Suppressor macrophage (primary cell): ENCODE results near the gene VKORC1.
"Not testable (repeated sequence)": the region's sequence is repeated elsewhere in the genome, so short reads cannot be mapped to it uniquely, and the experiment has no call there.

ENCODE experiments used
- DNase-seq, 4 experiments: peaks; one replicate each; pipeline ENCODE4 v3.0.0-alpha.2; 2020 to 2022

VKORC1 gene

GRCh38 chr16:31107465-31107867 lies 12.9 kb upstream of the VKORC1 start:
- no peak for DNase-seq

GRCh38 chr16:31106509-31107464 lies 12.2 kb upstream of the VKORC1 start:
- DNase-seq = no peak

GRCh38 chr16:31105677-31106213 lies 11.1 kb upstream of the VKORC1 start:
- DNase-seq = peak; percentile 85 to 93 (median 90)

- not testable (repeated sequence) for DNase-seq
These were observed 6.5 kb upstream of the VKORC1 start for GRCh38 chr16:31100876-31101641.

- DNase-seq = peak in 3 of 4 experiments; percentile 43 to 56 (median 47)
These were observed 5.5 kb upstream of the VKORC1 start for GRCh38 chr16:31099860-31100638.

GRCh38 chr16:31094088-31094423 lies 541 bp downstream of the VKORC1 start:
- DNase-seq = peak in 1 of 4 experiments; percentile 26

- peak in 1 of 4 experiments; percentile 23 for DNase-seq
These were observed 1.4 kb downstream of the VKORC1 start for GRCh38 chr16:31093132-31093703.

- DNase-seq = no peak
These were observed 2.3 kb downstream of the VKORC1 start for GRCh38 chr16:31092330-31092729.

GRCh38 chr16:31090540-31090939 lies 4.1 kb downstream of the VKORC1 start:
- no peak for DNase-seq

GRCh38 chr16:31089199-31089598 lies 5.4 kb downstream of the VKORC1 start:
- no peak for DNase-seq

GRCh38 chr16:31088459-31089183 lies 6.0 kb downstream of the VKORC1 start, which contains the start of gene PRSS53:
PRSS53 (minus strand) TSS chr16:31088943; CDS start chr16:31088809, 134 bp downstream.
- no peak for DNase-seq

- DNase-seq = no peak
These were observed 6.6 kb downstream of the VKORC1 start for GRCh38 chr16:31087971-31088370.

- DNase-seq = no peak
These were observed 7.1 kb downstream of the VKORC1 start for GRCh38 chr16:31087481-31087880.

GRCh38 chr16:31086629-31086906 lies 8.0 kb downstream of the VKORC1 start:
- no peak for DNase-seq

GRCh38 chr16:31085873-31086628 lies 8.5 kb downstream of the VKORC1 start:
- no peak for DNase-seq

- DNase-seq = no peak
These were observed 9.2 kb downstream of the VKORC1 start for GRCh38 chr16:31085411-31085810.

GRCh38 chr16:31084584-31085302 lies 9.9 kb downstream of the VKORC1 start:
- no peak for DNase-seq

GRCh38 chr16:31083981-31084380 lies 10.6 kb downstream of the VKORC1 start:
- no peak for DNase-seq

- no peak for DNase-seq
These were observed 11.0 kb downstream of the VKORC1 start for GRCh38 chr16:31083556-31083955.

GRCh38 chr16:31083081-31083480 lies 11.5 kb downstream of the VKORC1 start:
- no peak for DNase-seq
